Neural cell (in vitro differentiated cells): ENCODE data around the gene HDAC4. TPM values are rescaled to one million over a fixed set of nuclear protein-coding genes. Genes with fewer than 3 reads are reported as not detected.

Experiments
- H2AFZ ChIP-seq: fragments of 200-600, 300-800 bp; sonication (generic), shearing (Covaris generic); 2 replicates; pipeline ENCODE4 v1.6.0; 2014; ENCODE audit warnings: low read depth, mild to moderate bottlenecking, antibody characterized with exemption, low read length, moderate library complexity
- H3F3A ChIP-seq: fragments of 200-600 bp; shearing (Covaris generic); 2 replicates; pipeline ENCODE4 v1.6.1; 2016; ENCODE audit warnings: mild to moderate bottlenecking, moderate library complexity, mixed read lengths, antibody characterized with exemption, low read length; ENCODE audit not compliant: insufficient read depth, poor library complexity, severe bottlenecking
- H3K27ac ChIP-seq: fragments of 200-600, 300-800 bp; sonication (generic), shearing (Covaris generic); 2 replicates; pipeline ENCODE4 v1.5.1; 2014; ENCODE audit warnings: mild to moderate bottlenecking, low read length, moderate library complexity
- H3K27me3 ChIP-seq: fragments of 300-800, 200-600 bp; sonication (generic), shearing (Covaris generic); 2 replicates; pipeline ENCODE4 v1.6.0; 2014; ENCODE audit warnings: mild to moderate bottlenecking, low read depth, low read length, moderate library complexity; ENCODE audit not compliant: insufficient read depth
- H3K36me3 ChIP-seq: fragments of 300-800, 200-600 bp; sonication (generic), shearing (Covaris generic); 2 replicates; pipeline ENCODE4 v1.5.1; 2014; ENCODE audit warnings: mild to moderate bottlenecking, antibody characterized with exemption, low read length, moderate library complexity; ENCODE audit not compliant: insufficient read depth
- H3K4me2 ChIP-seq: fragments of 300-800, 200-600 bp; sonication (generic), shearing (Covaris generic); 2 replicates; pipeline ENCODE4 v1.6.0; 2014; ENCODE audit warnings: mild to moderate bottlenecking, low read length
- H3K4me3 ChIP-seq: fragments of 300-800, 200-600 bp; sonication (generic), shearing (Covaris generic); 2 replicates; pipeline ENCODE4 v1.5.1; 2014; ENCODE audit warnings: mild to moderate bottlenecking, low read length, moderate library complexity
- H3K79me2 ChIP-seq: fragments of 200-600 bp; shearing (Covaris generic); replicated peaks from 2 replicates; pipeline ENCODE4 v1.6.0; 2014; ENCODE audit warnings: mild to moderate bottlenecking, low read length, moderate library complexity; ENCODE audit not compliant: insufficient read depth
- H3K9ac ChIP-seq: fragments of 300-800, 200-600 bp; sonication (generic), shearing (Covaris generic); 2 replicates; pipeline ENCODE4 v1.6.1; 2016; ENCODE audit warnings: mild to moderate bottlenecking, low read length, mixed read lengths
- H3K9me2 ChIP-seq: fragments of 200-600 bp; shearing (Covaris generic); 2 replicates; pipeline ENCODE4 v1.6.1; 2016; ENCODE audit warnings: mild to moderate bottlenecking, low read length, mixed read lengths; ENCODE audit not compliant: insufficient read depth
- H3K9me3 ChIP-seq: fragments of 200-600, 300-800 bp; sonication (generic), shearing (Covaris generic); 2 replicates; pipeline ENCODE4 v1.6.1; 2016; ENCODE audit warnings: mild to moderate bottlenecking, mixed run types, low read length, moderate library complexity, mixed read lengths
- H4K20me1 ChIP-seq: fragments of 200-600 bp; shearing (Covaris generic); 2 replicates; pipeline ENCODE4 v1.6.1; 2016; ENCODE audit warnings: mild to moderate bottlenecking, mixed run types; ENCODE audit not compliant: insufficient read depth
- EP300 ChIP-seq: fragments of 450-650 bp; conservative IDR thresholded peaks from 2 replicates; pipeline ENCODE4 v1.6.1; 2014; ENCODE audit warnings: antibody characterized with exemption, mild to moderate bottlenecking, moderate library complexity; ENCODE audit not compliant: poor library complexity, severe bottlenecking
- EZH2 ChIP-seq: fragments of 200-600, 300-800 bp; shearing (Covaris generic), sonication (generic); IDR thresholded peaks from 2 replicates; pipeline ENCODE4 v1.6.1; 2014; ENCODE audit warnings: antibody characterized with exemption, low read length, borderline replicate concordance, mild to moderate bottlenecking; ENCODE audit not compliant: insufficient read depth, poor library complexity, severe bottlenecking
- MXI1 ChIP-seq: fragments of 450-650 bp; conservative IDR thresholded peaks from 2 replicates; pipeline ENCODE4 v1.6.1; 2014; ENCODE audit warnings: antibody characterized with exemption, mild to moderate bottlenecking; ENCODE audit not compliant: poor library complexity, severe bottlenecking
- POLR2AphosphoS5 ChIP-seq: IDR thresholded peaks from 2 replicates; pipeline ENCODE4 v1.6.1; 2012
- RAD21 ChIP-seq: fragments of 450-650 bp; conservative IDR thresholded peaks from 2 replicates; pipeline ENCODE4 v1.6.1; 2014; ENCODE audit warnings: antibody characterized with exemption, mild to moderate bottlenecking, moderate library complexity
- REST ChIP-seq: IDR thresholded peaks from 2 replicates; pipeline ENCODE4 v1.6.1; 2012; ENCODE audit warnings: borderline replicate concordance
- SMC3 ChIP-seq: fragments of 450-650 bp; conservative IDR thresholded peaks from 2 replicates; pipeline ENCODE4 v1.6.1; 2014; ENCODE audit warnings: antibody characterized with exemption, mild to moderate bottlenecking, moderate library complexity; ENCODE audit not compliant: poor library complexity
- TAF1 ChIP-seq: IDR thresholded peaks from 2 replicates; pipeline ENCODE4 v1.6.1; 2012; ENCODE audit warnings: low read depth
- polyA plus RNA-seq: library from polyadenylated mRNA; depleted of rRNA; stranded (reverse); fragments of >200 nt; gene quantifications from 2 replicates; pipeline ENCODE4 v1.2.3, GENCODE V29; 2014
- TF ChIP-seq, protein P1 (sequence below): fragments of 450-650 bp; IDR thresholded peaks from 2 replicates; pipeline ENCODE4 v1.5.1; 2014; ENCODE audit warnings: antibody characterized with exemption, mild to moderate bottlenecking, moderate library complexity; ENCODE audit not compliant: poor library complexity, severe bottlenecking

Gene HDAC4
- polyA plus RNA-seq, 1 donor from 2014 or later, result 3.4 TPM

- Histone ChIP-seq H3K9me2 (no peaks in the 10 kb centered on the region), H3K36me3 (no peaks in the 10 kb centered on the region), H3K9me3 (no peaks in the 10 kb centered on the region), H3K27me3 (no peaks in the 10 kb centered on the region), H3K79me2 (no peaks in the 10 kb centered on the region), H3K4me2 (no peak overlapping the region), H4K20me1 (no peaks in the 10 kb centered on the region), H3K27ac (no peak overlapping the region), H3F3A (no peaks in the 10 kb centered on the region), H3K4me3 (no peak overlapping the region), H2AFZ (no peak overlapping the region), H3K9ac (no peak overlapping the region)
- TF ChIP-seq EP300 (no peak), POLR2AphosphoS5 (no peak), TAF1 (no peak), REST (no peak), RAD21 (no peak), SMC3 (no peak), EZH2 (no peak), MXI1 (no peak)
- TF ChIP-seq, protein P1, sequence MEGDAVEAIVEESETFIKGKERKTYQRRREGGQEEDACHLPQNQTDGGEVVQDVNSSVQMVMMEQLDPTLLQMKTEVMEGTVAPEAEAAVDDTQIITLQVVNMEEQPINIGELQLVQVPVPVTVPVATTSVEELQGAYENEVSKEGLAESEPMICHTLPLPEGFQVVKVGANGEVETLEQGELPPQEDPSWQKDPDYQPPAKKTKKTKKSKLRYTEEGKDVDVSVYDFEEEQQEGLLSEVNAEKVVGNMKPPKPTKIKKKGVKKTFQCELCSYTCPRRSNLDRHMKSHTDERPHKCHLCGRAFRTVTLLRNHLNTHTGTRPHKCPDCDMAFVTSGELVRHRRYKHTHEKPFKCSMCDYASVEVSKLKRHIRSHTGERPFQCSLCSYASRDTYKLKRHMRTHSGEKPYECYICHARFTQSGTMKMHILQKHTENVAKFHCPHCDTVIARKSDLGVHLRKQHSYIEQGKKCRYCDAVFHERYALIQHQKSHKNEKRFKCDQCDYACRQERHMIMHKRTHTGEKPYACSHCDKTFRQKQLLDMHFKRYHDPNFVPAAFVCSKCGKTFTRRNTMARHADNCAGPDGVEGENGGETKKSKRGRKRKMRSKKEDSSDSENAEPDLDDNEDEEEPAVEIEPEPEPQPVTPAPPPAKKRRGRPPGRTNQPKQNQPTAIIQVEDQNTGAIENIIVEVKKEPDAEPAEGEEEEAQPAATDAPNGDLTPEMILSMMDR, result no peak
These were observed 154.7 kb downstream of the HDAC4 start for GRCh38 chr2:239245872-239246721.

GRCh38 chr2:239245107-239245506 lies 155.7 kb downstream of the HDAC4 start:
- no peaks in the 10 kb centered on the region for H3K27me3 ChIP-seq
- no peaks in the 10 kb centered on the region for H3K36me3 ChIP-seq
- H3K4me3 ChIP-seq, result no peak overlapping the region
- H3K9me3 ChIP-seq, result no peaks in the 10 kb centered on the region
- TF ChIP-seq EP300 (no peak), REST (no peak), TAF1 (no peak)
- TF ChIP-seq, protein P1, result no peak
- no peak overlapping the region for H2AFZ ChIP-seq
- no peaks in the 10 kb centered on the region for H3F3A ChIP-seq
- no peaks in the 10 kb centered on the region for H3K9me2 ChIP-seq
- no peaks in the 10 kb centered on the region for H4K20me1 ChIP-seq
- H3K9ac ChIP-seq, result no peak overlapping the region
- H3K4me2 ChIP-seq, result no peak overlapping the region
- H3K79me2 ChIP-seq, result no peaks in the 10 kb centered on the region
- no peak overlapping the region for H3K27ac ChIP-seq
